Smooth muscle cell (in vitro differentiated cells): ENCODE results near the gene TANGO6. TPM values are rescaled to one million over a fixed set of nuclear protein-coding genes. Genes with fewer than 3 reads are reported as not detected.
"Not testable (repeated sequence)": the region's sequence is repeated elsewhere in the genome, so short reads cannot be mapped to it uniquely, and the experiment has no call there.

Experiments used
- DNase-seq: peaks from one replicate; lab custom pipeline; 2025; ENCODE audit not compliant: unreplicated experiment; lab: John Stamatoyannopoulos, UW
- H2AFZ ChIP-seq: fragments of 200-600 bp; sonication (generic); 2 replicates; pipeline ENCODE4 v1.6.0; 2016; ENCODE audit warnings: antibody characterized with exemption, low read depth, mild to moderate bottlenecking
- H3F3A ChIP-seq: fragments of 200-600 bp; sonication (generic); 2 replicates; pipeline ENCODE4 v1.6.0; 2017; ENCODE audit warnings: antibody characterized with exemption, low read depth
- H3K27ac ChIP-seq: fragments of 200-600 bp; sonication (generic); 2 replicates; pipeline ENCODE4 v1.5.1; 2016; ENCODE audit warnings: low read depth, mild to moderate bottlenecking
- H3K27me3 ChIP-seq: fragments of 200-600 bp; sonication (generic); 2 replicates; pipeline ENCODE4 v1.6.1; 2016; ENCODE audit warnings: low read depth, mild to moderate bottlenecking
- H3K36me3 ChIP-seq: fragments of 200-600 bp; sonication (generic); 2 replicates; pipeline ENCODE4 v1.5.1; 2016; ENCODE audit warnings: low read depth
- H3K4me1 ChIP-seq: fragments of 200-600 bp; sonication (generic); 2 replicates; pipeline ENCODE4 v1.5.1; 2016; ENCODE audit warnings: low read depth
- H3K4me2 ChIP-seq: fragments of 200-600 bp; sonication (generic); 2 replicates; pipeline ENCODE4 v1.6.0; 2016; ENCODE audit warnings: mild to moderate bottlenecking
- H3K4me3 ChIP-seq: fragments of 200-600 bp; sonication (generic); 2 replicates; pipeline ENCODE4 v1.5.1; 2016; ENCODE audit warnings: mild to moderate bottlenecking
- H3K79me2 ChIP-seq: fragments of 200-600 bp; sonication (generic); 2 replicates; pipeline ENCODE4 v1.6.0; 2016; ENCODE audit warnings: low read depth, mild to moderate bottlenecking
- H3K9ac ChIP-seq: fragments of 200-600 bp; sonication (generic); 2 replicates; pipeline ENCODE4 v1.6.0; 2016; ENCODE audit warnings: low read depth
- H3K9me3 ChIP-seq: fragments of 200-600 bp; sonication (generic); replicated peaks from 2 replicates; pipeline ENCODE4 v1.5.1; 2016; ENCODE audit warnings: low read depth
- H4K20me1 ChIP-seq: fragments of 200-600 bp; sonication (generic); 2 replicates; pipeline ENCODE4 v1.6.0; 2016; ENCODE audit warnings: low read depth
- CTCF ChIP-seq: fragments of 200-600 bp; sonication (generic); IDR thresholded peaks from 2 replicates; pipeline ENCODE4 v1.5.1; 2017; ENCODE audit warnings: borderline replicate concordance, mild to moderate bottlenecking, antibody characterized with exemption; ENCODE audit not compliant: insufficient read depth, poor library complexity, severe bottlenecking
- WGBS: methylation state at CpG from one replicate; pipeline ENCODE4 v1.1.7; 2016; ENCODE audit warnings: low lambda C conversion rate; 5-methylcytosine and 5-hydroxymethylcytosine counted together
- polyA plus RNA-seq: library from polyadenylated mRNA; unstranded; fragments of >200 nt; fragmentation: Nextera tagmentation; extraction: Ambion mirVana; gene quantifications from 2 replicates; pipeline ENCODE4 v1.2.1, GENCODE V29; 2016
- total RNA-seq: library from RNA; depleted of rRNA; stranded (reverse); fragments of >200 nt; gene quantifications from 2 replicates; pipeline ENCODE4 v1.2.3, GENCODE V29; 2014

Gene TANGO6
- total and polyA plus RNA-seq, 2 experiments from 2014 or later = 4.5 to 5.2 TPM

GRCh38 chr16:68834550-68834949 lies 8.8 kb upstream of the TANGO6 start:
- H3K9ac ChIP-seq = no peak overlapping the region
- H3F3A ChIP-seq = no peaks in the 10 kb centered on the region
- no peak for TF ChIP-seq CTCF
- no peaks in the 10 kb centered on the region for H3K79me2 ChIP-seq
- H3K27ac ChIP-seq = no peak overlapping the region
- no peaks in the 10 kb centered on the region for H4K20me1 ChIP-seq
- no peaks in the 10 kb centered on the region for H3K9me3 ChIP-seq
- no peak overlapping the region for H3K4me3 ChIP-seq
- no peaks in the 10 kb centered on the region for H3K27me3 ChIP-seq
- no peak overlapping the region for H3K4me2 ChIP-seq
- no peak overlapping the region for H2AFZ ChIP-seq
- WGBS = 100% methylated on average over 1 of the region's 1 CpG
- no peaks in the 10 kb centered on the region for H3K36me3 ChIP-seq
- no peak for DNase-seq
- no peaks in the 10 kb centered on the region for H3K4me1 ChIP-seq

- Histone ChIP-seq H3K36me3 (no peaks in the 10 kb centered on the region), H3K27ac (no peak overlapping the region), H3K4me3 (no peak overlapping the region), H4K20me1 (no peaks in the 10 kb centered on the region), H2AFZ (no peak overlapping the region), H3K4me1 (no peaks in the 10 kb centered on the region), H3K79me2 (no peaks in the 10 kb centered on the region), H3K9me3 (no peaks in the 10 kb centered on the region), H3K27me3 (no peaks in the 10 kb centered on the region), H3K4me2 (no peak overlapping the region), H3F3A (no peaks in the 10 kb centered on the region), H3K9ac (no peak overlapping the region)
- TF ChIP-seq CTCF = no peak
- no peak for DNase-seq
- 97% methylated on average over 5 of the region's 5 CpGs for WGBS
Measured at GRCh38 chr16:68835970-68836369, 7.4 kb upstream of the TANGO6 start.

- Histone ChIP-seq H3K27me3 (no peaks in the 10 kb centered on the region), H3K9me3 (no peaks in the 10 kb centered on the region), H3K9ac (no peak overlapping the region), H3K79me2 (peaks cover 3% of the 10 kb centered on the region), H3K27ac (no peak overlapping the region), H3K4me2 (no peak overlapping the region), H2AFZ (no peak overlapping the region), H4K20me1 (no peaks in the 10 kb centered on the region), H3K36me3 (no peaks in the 10 kb centered on the region), H3K4me1 (no peaks in the 10 kb centered on the region), H3K4me3 (no peak overlapping the region), H3F3A (no peaks in the 10 kb centered on the region)
- no peak for TF ChIP-seq CTCF
- 89% methylated on average over 4 of the region's 4 CpGs for WGBS
- DNase-seq = no peak
Measured at GRCh38 chr16:68839831-68840230, 3.5 kb upstream of the TANGO6 start.

- H3K9me3 ChIP-seq, DNase-seq, H3K79me2 ChIP-seq, H3K27me3 ChIP-seq, H3K36me3 ChIP-seq, H3F3A ChIP-seq, H4K20me1 ChIP-seq, H3K27ac ChIP-seq, H3K4me1 ChIP-seq, H3K9ac ChIP-seq: not testable (repeated sequence)
- peak overlapping the region; percentile 86 for H3K4me2 ChIP-seq
- H2AFZ ChIP-seq = peak overlapping the region; percentile 95
- peak overlapping the region; percentile 73 for H3K4me3 ChIP-seq
- 68% methylated on average over 23 of the region's 23 CpGs for WGBS
Measured at GRCh38 chr16:68842964-68843481, 308 bp upstream of the TANGO6 start.
